Parathyroid adenoma (tissue), 2 donors: ENCODE data around the gene LRRC26.

ENCODE experiments used
- H2AFZ ChIP-seq: fragments of 300-600 bp; sonication (generic); one replicate; pipeline ENCODE4 v1.7.0; 2017; ENCODE audit warnings: antibody characterized with exemption, mild to moderate bottlenecking
- H3K27ac ChIP-seq: fragments of 300-600 bp; sonication (generic); one replicate; pipeline ENCODE4 v1.7.0; 2017
- H3K27me3 ChIP-seq: fragments of 300-600 bp; sonication (generic); one replicate; pipeline ENCODE4 v1.7.0; 2017; ENCODE audit warnings: low read length; ENCODE audit not compliant: control insufficient read depth, insufficient read depth
- H3K36me3 ChIP-seq: fragments of 300-600 bp; sonication (generic); one replicate; pipeline ENCODE4 v1.7.0; 2017; ENCODE audit warnings: low read length; ENCODE audit not compliant: control insufficient read depth, insufficient read depth
- H3K4me1 ChIP-seq: fragments of 300-600 bp; sonication (generic); one replicate; pipeline ENCODE4 v1.7.0; 2017; ENCODE audit warnings: control low read depth
- H3K4me2 ChIP-seq: fragments of 300-600 bp; sonication (generic); one replicate; pipeline ENCODE4 v1.7.0; 2017; ENCODE audit warnings: low read length
- H3K4me3 ChIP-seq: fragments of 300-600 bp; sonication (generic); one replicate; pipeline ENCODE4 v1.7.0; 2017; ENCODE audit warnings: low read depth, low read length
- H3K79me2 ChIP-seq: fragments of 300-600 bp; sonication (generic); one replicate; pipeline ENCODE4 v1.7.0; 2017; ENCODE audit warnings: control low read depth
- H3K9ac ChIP-seq: fragments of 300-600 bp; sonication (generic); one replicate; pipeline ENCODE4 v1.7.0; 2017; ENCODE audit warnings: mild to moderate bottlenecking
- H3K9me3 ChIP-seq: fragments of 300-600 bp; sonication (generic); one replicate; pipeline ENCODE4 v1.7.0; 2017; ENCODE audit warnings: low read length; ENCODE audit not compliant: control insufficient read depth
- TF ChIP-seq, protein P1 (sequence below): fragments of 300-600 bp; sonication (generic); IDR thresholded peaks from one replicate; pipeline ENCODE4 v1.7.0; 2017; ENCODE audit warnings: antibody characterized with exemption, mild to moderate bottlenecking
- donor health status: primary hyperparathyroidism.

Gene LRRC26

GRCh38 chr9:137185921-137186320 is 16.1 kb upstream of the LRRC26 start:
- no peaks in the 10 kb centered on the region for H3K27me3 ChIP-seq
- no peaks in the 10 kb centered on the region for H3K9me3 ChIP-seq
- H3K4me3 ChIP-seq, result no peak overlapping the region
- H3K9ac ChIP-seq, result no peak overlapping the region
- H3K4me1 ChIP-seq, result peaks cover 8% of the 10 kb centered on the region
- no peak overlapping the region for H2AFZ ChIP-seq
- no peak overlapping the region for H3K27ac ChIP-seq
- TF ChIP-seq, protein P1, sequence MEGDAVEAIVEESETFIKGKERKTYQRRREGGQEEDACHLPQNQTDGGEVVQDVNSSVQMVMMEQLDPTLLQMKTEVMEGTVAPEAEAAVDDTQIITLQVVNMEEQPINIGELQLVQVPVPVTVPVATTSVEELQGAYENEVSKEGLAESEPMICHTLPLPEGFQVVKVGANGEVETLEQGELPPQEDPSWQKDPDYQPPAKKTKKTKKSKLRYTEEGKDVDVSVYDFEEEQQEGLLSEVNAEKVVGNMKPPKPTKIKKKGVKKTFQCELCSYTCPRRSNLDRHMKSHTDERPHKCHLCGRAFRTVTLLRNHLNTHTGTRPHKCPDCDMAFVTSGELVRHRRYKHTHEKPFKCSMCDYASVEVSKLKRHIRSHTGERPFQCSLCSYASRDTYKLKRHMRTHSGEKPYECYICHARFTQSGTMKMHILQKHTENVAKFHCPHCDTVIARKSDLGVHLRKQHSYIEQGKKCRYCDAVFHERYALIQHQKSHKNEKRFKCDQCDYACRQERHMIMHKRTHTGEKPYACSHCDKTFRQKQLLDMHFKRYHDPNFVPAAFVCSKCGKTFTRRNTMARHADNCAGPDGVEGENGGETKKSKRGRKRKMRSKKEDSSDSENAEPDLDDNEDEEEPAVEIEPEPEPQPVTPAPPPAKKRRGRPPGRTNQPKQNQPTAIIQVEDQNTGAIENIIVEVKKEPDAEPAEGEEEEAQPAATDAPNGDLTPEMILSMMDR, result no peak
- peaks cover 4% of the 10 kb centered on the region for H3K79me2 ChIP-seq
- H3K4me2 ChIP-seq, result no peak overlapping the region
- no peaks in the 10 kb centered on the region for H3K36me3 ChIP-seq

- Histone ChIP-seq H3K9ac (no peak overlapping the region), H2AFZ (no peak overlapping the region), H3K36me3 (no peaks in the 10 kb centered on the region), H3K27ac (no peak overlapping the region), H3K4me2 (no peak overlapping the region), H3K4me3 (no peak overlapping the region), H3K4me1 (peaks cover 8% of the 10 kb centered on the region), H3K27me3 (no peaks in the 10 kb centered on the region), H3K79me2 (peaks cover 4% of the 10 kb centered on the region), H3K9me3 (no peaks in the 10 kb centered on the region)
- TF ChIP-seq, protein P1, result no peak
Measured at GRCh38 chr9:137184881-137185660, 15.2 kb upstream of the LRRC26 start.

- Histone ChIP-seq H3K27ac (no peak overlapping the region), H3K9me3 (no peaks in the 10 kb centered on the region), H3K4me2 (no peak overlapping the region), H3K4me1 (peaks cover 2% of the 10 kb centered on the region), H3K27me3 (no peaks in the 10 kb centered on the region), H3K4me3 (no peak overlapping the region), H2AFZ (no peak overlapping the region), H3K79me2 (peaks cover 4% of the 10 kb centered on the region), H3K9ac (no peak overlapping the region), H3K36me3 (no peaks in the 10 kb centered on the region)
- TF ChIP-seq, protein P1, result no peak
Measured at GRCh38 chr9:137183980-137184595, 14.2 kb upstream of the LRRC26 start.

DNA sequence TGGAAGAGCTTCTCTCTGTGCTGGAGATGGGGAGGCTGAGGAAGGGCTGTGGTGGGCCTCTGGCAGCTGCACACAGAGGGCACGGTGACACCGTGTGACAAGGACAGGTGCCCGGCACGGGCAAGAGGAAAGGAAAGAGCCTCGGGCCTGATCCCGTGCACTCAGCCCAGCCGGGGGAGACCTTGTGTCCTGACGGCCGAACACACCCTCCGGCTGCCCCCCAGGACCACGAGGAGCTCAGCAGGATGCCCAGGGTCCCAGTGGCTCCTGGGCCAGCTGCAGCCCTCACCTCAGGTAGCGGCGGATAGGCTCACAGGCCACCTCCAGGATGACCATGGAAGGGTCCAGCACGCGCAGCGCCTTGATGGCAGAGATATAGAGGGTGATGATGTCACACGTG is 13.0 kb upstream of the LRRC26 start:
- Histone ChIP-seq H3K36me3 (no peaks in the 10 kb centered on the region), H3K4me1 (peaks cover 2% of the 10 kb centered on the region), H3K4me3 (no peak overlapping the region), H3K79me2 (peaks cover 4% of the 10 kb centered on the region), H3K4me2 (no peak overlapping the region), H2AFZ (no peak overlapping the region), H3K27me3 (no peaks in the 10 kb centered on the region), H3K9me3 (no peaks in the 10 kb centered on the region), H3K27ac (no peak overlapping the region), H3K9ac (no peak overlapping the region)
- TF ChIP-seq, protein P1, result no peak
